Measurements from ENCODE around the gene WDR48. TPM values are rescaled to one million over a fixed set of nuclear protein-coding genes. Genes with fewer than 3 reads are reported as not detected.

Gene WDR48
- total and polyA plus RNA-seq, 2 experiments from 2014 or later, result 27.2 to 54.3 TPM

DNA sequence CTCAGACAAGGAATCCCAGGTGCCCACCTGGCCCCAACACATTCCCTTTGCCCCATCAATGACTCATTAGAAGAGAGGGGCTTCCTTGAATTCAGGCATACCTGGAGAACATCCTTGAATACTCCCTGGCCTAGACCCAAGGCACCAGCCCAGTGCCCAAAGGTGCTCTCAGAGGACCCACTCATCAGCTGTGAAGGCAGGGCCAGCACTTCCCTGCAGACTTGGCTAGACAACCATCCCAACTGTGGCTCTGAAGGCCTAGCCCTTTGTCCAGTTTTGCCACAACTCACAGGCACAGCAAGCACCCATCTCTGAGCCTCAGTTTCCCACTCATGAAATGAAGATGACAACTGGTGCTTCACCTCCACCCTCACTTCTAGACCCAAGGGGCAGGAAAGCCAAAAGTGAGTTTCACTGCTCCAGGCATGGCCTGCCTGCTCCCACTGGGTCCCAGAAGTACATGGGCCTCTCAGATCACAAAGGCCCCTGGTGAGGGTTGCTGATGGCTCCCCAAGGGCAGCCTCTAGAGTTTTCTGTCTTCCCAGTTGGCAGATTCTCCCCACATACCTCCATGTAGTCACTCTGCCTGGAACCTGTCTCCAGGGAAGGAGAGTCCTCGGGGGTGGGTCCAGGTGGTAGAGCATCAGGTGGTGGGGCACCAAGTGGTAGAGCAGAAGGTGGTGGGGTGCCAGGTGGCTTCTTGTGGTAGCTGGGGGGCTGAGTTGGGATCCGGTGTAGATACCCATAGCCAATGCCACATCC, 48.1 kb downstream of the WDR48 start:
- DNase-seq (ENCODE audit: low spot score), result no peak
- H3K4me3 ChIP-seq, result no peak overlapping the region
- no peak for TF ChIP-seq STAT1 (IDR thresholded peaks at IDR 0.05; ENCODE audit: unreplicated experiment)
- no peak for TF ChIP-seq EZH2phosphoT487 (IDR thresholded peaks at IDR 0.05; ENCODE audit: unreplicated experiment)
- no peak for TF ChIP-seq EZH2 (IDR thresholded peaks at IDR 0.05; ENCODE audit: low read depth, unreplicated experiment)
- TF ChIP-seq, protein P1, sequence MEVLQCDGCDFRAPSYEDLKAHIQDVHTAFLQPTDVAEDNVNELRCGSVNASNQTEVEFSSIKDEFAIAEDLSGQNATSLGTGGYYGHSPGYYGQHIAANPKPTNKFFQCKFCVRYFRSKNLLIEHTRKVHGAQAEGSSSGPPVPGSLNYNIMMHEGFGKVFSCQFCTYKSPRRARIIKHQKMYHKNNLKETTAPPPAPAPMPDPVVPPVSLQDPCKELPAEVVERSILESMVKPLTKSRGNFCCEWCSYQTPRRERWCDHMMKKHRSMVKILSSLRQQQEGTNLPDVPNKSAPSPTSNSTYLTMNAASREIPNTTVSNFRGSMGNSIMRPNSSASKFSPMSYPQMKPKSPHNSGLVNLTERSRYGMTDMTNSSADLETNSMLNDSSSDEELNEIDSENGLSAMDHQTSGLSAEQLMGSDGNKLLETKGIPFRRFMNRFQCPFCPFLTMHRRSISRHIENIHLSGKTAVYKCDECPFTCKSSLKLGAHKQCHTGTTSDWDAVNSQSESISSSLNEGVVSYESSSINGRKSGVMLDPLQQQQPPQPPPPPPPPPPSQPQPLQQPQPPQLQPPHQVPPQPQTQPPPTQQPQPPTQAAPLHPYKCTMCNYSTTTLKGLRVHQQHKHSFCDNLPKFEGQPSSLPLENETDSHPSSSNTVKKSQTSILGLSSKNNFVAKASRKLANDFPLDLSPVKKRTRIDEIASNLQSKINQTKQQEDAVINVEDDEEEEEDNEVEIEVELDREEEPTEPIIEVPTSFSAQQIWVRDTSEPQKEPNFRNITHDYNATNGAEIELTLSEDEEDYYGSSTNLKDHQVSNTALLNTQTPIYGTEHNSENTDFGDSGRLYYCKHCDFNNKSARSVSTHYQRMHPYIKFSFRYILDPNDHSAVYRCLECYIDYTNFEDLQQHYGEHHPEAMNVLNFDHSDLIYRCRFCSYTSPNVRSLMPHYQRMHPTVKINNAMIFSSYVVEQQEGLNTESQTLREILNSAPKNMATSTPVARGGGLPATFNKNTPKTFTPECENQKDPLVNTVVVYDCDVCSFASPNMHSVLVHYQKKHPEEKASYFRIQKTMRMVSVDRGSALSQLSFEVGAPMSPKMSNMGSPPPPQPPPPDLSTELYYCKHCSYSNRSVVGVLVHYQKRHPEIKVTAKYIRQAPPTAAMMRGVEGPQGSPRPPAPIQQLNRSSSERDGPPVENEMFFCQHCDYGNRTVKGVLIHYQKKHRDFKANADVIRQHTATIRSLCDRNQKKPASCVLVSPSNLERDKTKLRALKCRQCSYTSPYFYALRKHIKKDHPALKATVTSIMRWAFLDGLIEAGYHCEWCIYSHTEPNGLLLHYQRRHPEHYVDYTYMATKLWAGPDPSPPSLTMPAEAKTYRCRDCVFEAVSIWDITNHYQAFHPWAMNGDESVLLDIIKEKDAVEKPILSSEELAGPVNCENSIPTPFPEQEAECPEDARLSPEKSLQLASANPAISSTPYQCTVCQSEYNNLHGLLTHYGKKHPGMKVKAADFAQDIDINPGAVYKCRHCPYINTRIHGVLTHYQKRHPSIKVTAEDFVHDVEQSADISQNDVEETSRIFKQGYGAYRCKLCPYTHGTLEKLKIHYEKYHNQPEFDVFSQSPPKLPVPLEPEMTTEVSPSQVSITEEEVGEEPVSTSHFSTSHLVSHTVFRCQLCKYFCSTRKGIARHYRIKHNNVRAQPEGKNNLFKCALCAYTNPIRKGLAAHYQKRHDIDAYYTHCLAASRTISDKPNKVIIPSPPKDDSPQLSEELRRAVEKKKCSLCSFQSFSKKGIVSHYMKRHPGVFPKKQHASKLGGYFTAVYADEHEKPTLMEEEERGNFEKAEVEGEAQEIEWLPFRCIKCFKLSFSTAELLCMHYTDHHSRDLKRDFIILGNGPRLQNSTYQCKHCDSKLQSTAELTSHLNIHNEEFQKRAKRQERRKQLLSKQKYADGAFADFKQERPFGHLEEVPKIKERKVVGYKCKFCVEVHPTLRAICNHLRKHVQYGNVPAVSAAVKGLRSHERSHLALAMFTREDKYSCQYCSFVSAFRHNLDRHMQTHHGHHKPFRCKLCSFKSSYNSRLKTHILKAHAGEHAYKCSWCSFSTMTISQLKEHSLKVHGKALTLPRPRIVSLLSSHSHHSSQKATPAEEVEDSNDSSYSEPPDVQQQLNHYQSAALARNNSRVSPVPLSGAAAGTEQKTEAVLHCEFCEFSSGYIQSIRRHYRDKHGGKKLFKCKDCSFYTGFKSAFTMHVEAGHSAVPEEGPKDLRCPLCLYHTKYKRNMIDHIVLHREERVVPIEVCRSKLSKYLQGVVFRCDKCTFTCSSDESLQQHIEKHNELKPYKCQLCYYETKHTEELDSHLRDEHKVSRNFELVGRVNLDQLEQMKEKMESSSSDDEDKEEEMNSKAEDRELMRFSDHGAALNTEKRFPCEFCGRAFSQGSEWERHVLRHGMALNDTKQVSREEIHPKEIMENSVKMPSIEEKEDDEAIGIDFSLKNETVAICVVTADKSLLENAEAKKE (CRISPR knock-in tag; IDR thresholded peaks at IDR 0.05), result no peak
- no peak overlapping the region for H3K4me3 Mint-ChIP-seq
- ATAC-seq, result no peak
- H3K27me3 Mint-ChIP-seq (ENCODE audit: insufficient read depth, low read depth, poor library complexity), result peaks cover 4% of the 10 kb centered on the region
- no peaks in the 10 kb centered on the region for H3F3A ChIP-seq (replicated peaks; ENCODE audit: low read depth)
- H2AFZ ChIP-seq, result no peak overlapping the region
- H3K27ac Mint-ChIP-seq, result no peak overlapping the region
- peaks cover 1% of the 10 kb centered on the region for H3K36me3 ChIP-seq (ENCODE audit: insufficient read depth)
- H3K36me3 Mint-ChIP-seq (ENCODE audit: low read depth), result peaks cover 29% of the 10 kb centered on the region
- no peaks in the 10 kb centered on the region for H3K9me3 Mint-ChIP-seq
- H3K4me2 ChIP-seq, result no peak overlapping the region
- H3K9me2 ChIP-seq (ENCODE audit: insufficient read depth), result no peaks in the 10 kb centered on the region
- no peaks in the 10 kb centered on the region for H3K79me2 ChIP-seq (replicated peaks; ENCODE audit: insufficient read depth)
- H4K20me1 ChIP-seq (replicated peaks; ENCODE audit: insufficient read depth), result peaks cover 5% of the 10 kb centered on the region; the same call in 1 of the 2 replicates
- no peak overlapping the region for H3K27ac ChIP-seq (ENCODE audit: low read depth)
- H3K4me1 Mint-ChIP-seq, result peaks cover 7% of the 10 kb centered on the region
- H3K27me3 ChIP-seq (ENCODE audit: insufficient read depth), result no peaks in the 10 kb centered on the region
- H3K4me1 ChIP-seq (ENCODE audit: insufficient read depth), result no peaks in the 10 kb centered on the region

DNA sequence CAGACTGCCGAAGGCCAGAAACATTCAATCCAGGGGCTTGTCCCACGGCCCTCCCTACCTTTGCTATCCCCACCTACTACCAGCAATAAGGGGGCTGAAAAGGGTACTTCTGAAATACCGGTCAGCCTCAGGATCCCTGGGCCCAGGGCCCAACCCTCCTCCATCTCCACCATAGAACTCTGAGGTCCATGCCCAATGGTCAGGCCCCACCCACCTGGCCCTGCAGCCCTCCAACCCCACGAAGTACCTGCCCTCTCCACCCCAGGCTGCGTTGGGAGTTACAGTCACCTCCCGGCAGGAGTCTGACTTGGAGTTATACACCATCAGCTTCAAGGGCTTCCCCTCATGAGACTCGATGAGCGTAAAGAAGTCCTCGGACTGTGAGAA, 48.7 kb downstream of the WDR48 start:
- Histone ChIP-seq H4K20me1 (replicated peaks; ENCODE audit: insufficient read depth) (peaks cover 6% of the 10 kb centered on the region; the same call in 1 of the 2 replicates), H3F3A (replicated peaks; ENCODE audit: low read depth) (no peaks in the 10 kb centered on the region), H3K79me2 (replicated peaks; ENCODE audit: insufficient read depth) (peaks cover 4% of the 10 kb centered on the region), H3K4me1 (ENCODE audit: insufficient read depth) (no peaks in the 10 kb centered on the region), H3K27ac (ENCODE audit: low read depth) (no peak overlapping the region), H2AFZ (no peak overlapping the region), H3K9me2 (ENCODE audit: insufficient read depth) (no peaks in the 10 kb centered on the region), H3K27me3 (ENCODE audit: insufficient read depth) (no peaks in the 10 kb centered on the region), H3K4me3 (no peak overlapping the region), H3K4me2 (no peak overlapping the region), H3K36me3 (ENCODE audit: insufficient read depth) (no peaks in the 10 kb centered on the region)
- H3K27me3 Mint-ChIP-seq (ENCODE audit: insufficient read depth, low read depth, poor library complexity), result peaks cover 4% of the 10 kb centered on the region
- peaks cover 11% of the 10 kb centered on the region for H3K4me1 Mint-ChIP-seq
- H3K36me3 Mint-ChIP-seq (ENCODE audit: low read depth), result peaks cover 23% of the 10 kb centered on the region
- H3K9me3 Mint-ChIP-seq, result no peaks in the 10 kb centered on the region
- no peak overlapping the region for H3K4me3 Mint-ChIP-seq
- TF ChIP-seq NANOG (IDR thresholded peaks at IDR 0.05; ENCODE audit: borderline replicate concordance) (no peak), EZH2 (IDR thresholded peaks at IDR 0.05; ENCODE audit: low read depth, unreplicated experiment) (no peak), JUNB (IDR thresholded peaks at IDR 0.05; ENCODE audit: unreplicated experiment) (no peak), EZH2phosphoT487 (IDR thresholded peaks at IDR 0.05; ENCODE audit: unreplicated experiment) (no peak), POLR2AphosphoS5 (IDR thresholded peaks at IDR 0.05; ENCODE audit: low read depth) (no peak), ZNF331 (CRISPR knock-in tag; IDR thresholded peaks at IDR 0.05; ENCODE audit: low read depth) (no peak)
- TF ChIP-seq, protein P2, sequence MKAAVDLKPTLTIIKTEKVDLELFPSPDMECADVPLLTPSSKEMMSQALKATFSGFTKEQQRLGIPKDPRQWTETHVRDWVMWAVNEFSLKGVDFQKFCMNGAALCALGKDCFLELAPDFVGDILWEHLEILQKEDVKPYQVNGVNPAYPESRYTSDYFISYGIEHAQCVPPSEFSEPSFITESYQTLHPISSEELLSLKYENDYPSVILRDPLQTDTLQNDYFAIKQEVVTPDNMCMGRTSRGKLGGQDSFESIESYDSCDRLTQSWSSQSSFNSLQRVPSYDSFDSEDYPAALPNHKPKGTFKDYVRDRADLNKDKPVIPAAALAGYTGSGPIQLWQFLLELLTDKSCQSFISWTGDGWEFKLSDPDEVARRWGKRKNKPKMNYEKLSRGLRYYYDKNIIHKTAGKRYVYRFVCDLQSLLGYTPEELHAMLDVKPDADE (IDR thresholded peaks at IDR 0.05), result no peak
- TF ChIP-seq, protein P3, sequence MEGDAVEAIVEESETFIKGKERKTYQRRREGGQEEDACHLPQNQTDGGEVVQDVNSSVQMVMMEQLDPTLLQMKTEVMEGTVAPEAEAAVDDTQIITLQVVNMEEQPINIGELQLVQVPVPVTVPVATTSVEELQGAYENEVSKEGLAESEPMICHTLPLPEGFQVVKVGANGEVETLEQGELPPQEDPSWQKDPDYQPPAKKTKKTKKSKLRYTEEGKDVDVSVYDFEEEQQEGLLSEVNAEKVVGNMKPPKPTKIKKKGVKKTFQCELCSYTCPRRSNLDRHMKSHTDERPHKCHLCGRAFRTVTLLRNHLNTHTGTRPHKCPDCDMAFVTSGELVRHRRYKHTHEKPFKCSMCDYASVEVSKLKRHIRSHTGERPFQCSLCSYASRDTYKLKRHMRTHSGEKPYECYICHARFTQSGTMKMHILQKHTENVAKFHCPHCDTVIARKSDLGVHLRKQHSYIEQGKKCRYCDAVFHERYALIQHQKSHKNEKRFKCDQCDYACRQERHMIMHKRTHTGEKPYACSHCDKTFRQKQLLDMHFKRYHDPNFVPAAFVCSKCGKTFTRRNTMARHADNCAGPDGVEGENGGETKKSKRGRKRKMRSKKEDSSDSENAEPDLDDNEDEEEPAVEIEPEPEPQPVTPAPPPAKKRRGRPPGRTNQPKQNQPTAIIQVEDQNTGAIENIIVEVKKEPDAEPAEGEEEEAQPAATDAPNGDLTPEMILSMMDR (conservative IDR thresholded peaks at IDR 0.05; ENCODE audit: low read depth in 2 of 2), result no peak
- no peak overlapping the region for H3K27ac Mint-ChIP-seq
- ATAC-seq, result no peak
- no peak for DNase-seq (ENCODE audit: low spot score)

Measured in GM23338 (cell line).